K562 (cell line): ENCODE measurements around the gene NRF1. TPM values are rescaled to one million over a fixed set of nuclear protein-coding genes. Genes with fewer than 3 reads are reported as not detected.

Experiments
- ATAC-seq: fragments of 200-7000 bp; cut with Tn5 transposase; 3 replicates; pipeline ENCODE4 v1.9.1; 2020; ENCODE audit warnings: moderate library complexity
- BruUV-seq: library from RNA; stranded (reverse); fragments of 400-500 nt; replicated peaks from 2 replicates; lab custom pipeline; 2021; lab: Mats Ljungman, UMichigan
- CTCF ChIA-PET: fragments of 300-600 bp; formaldehyde crosslinking; extraction: SDS; loops from one replicate; lab custom pipeline; 2021; ENCODE audit warnings: low intra/inter-chr PET ratio; lab: Yijun Ruan, JAX
- POLR2A ChIA-PET: fragments of 300-600, 350-650 bp; sonication (Branson Sonifier 250); formaldehyde crosslinking; extraction: SDS; loops from one replicate; lab custom pipeline; 2021; ENCODE audit warnings: antibody characterized with exemption, inconsistent platforms; lab: Yijun Ruan, JAX
- DNase-seq, 4 experiments: peaks; one replicate each; pipeline versions ENCODE4 v3.0.0 to v3.0.0-alpha.2; 2011 to 2018; ENCODE audit warnings: low spot score in 3 of 4, mixed read lengths in 3 of 4; ENCODE audit errors: extremely low read depth in 1 of 4
- FAIRE-seq: peaks from 2 replicates; lab custom pipeline; 2011; peaks lifted over from hg19 to GRCh38; lab: Jason Lieb, UNC
- H2AFZ ChIP-seq: 2 replicates; pipeline ENCODE4 v1.6.0; 2011; ENCODE audit warnings: low read depth, low read length, control low read depth, inconsistent platforms
- H3K27ac ChIP-seq: fragments of 200-600 bp; 3 replicates; pipeline ENCODE4 v1.8.0; 2011; ENCODE audit warnings: low read depth, mild to moderate bottlenecking, control low read depth, inconsistent platforms, low read length, moderate library complexity, mixed read lengths; ENCODE audit errors: extremely low read depth
- H3K27me3 ChIP-seq, 2 experiments: fragments of 300-600 bp in 1 of 2; 2 replicates in 1 of 2; 3 replicates in 1 of 2; pipeline versions ENCODE4 v1.6.0 to v1.8.0; 2011; ENCODE audit warnings: inconsistent platforms in 2 of 2, low read length in 2 of 2, mild to moderate bottlenecking in 1 of 2, mixed read lengths in 1 of 2, moderate library complexity in 1 of 2; ENCODE audit not compliant: control insufficient read depth in 2 of 2, insufficient read depth in 2 of 2
- H3K36me3 ChIP-seq: fragments of 300-600 bp; 3 replicates; pipeline ENCODE4 v1.8.0; 2011; ENCODE audit warnings: mild to moderate bottlenecking, low read length, inconsistent platforms; ENCODE audit not compliant: control insufficient read depth, insufficient read depth
- H3K4me1 ChIP-seq, 2 experiments: fragments of 200-600 bp in 1 of 2; replicated peaks in 1 of 2; 2 replicates in 1 of 2; 3 replicates in 1 of 2; pipeline versions ENCODE4 v1.5.1 to v1.8.0; 2011; ENCODE audit warnings: inconsistent platforms in 2 of 2, low read length in 2 of 2, mild to moderate bottlenecking in 1 of 2, mixed read lengths in 1 of 2, moderate library complexity in 1 of 2; ENCODE audit not compliant: control insufficient read depth in 2 of 2, insufficient read depth in 2 of 2
- H3K4me2 ChIP-seq: 2 replicates; pipeline ENCODE4 v1.6.1; 2011; ENCODE audit warnings: low read length, control low read depth, inconsistent platforms, mixed read lengths; ENCODE audit not compliant: insufficient read depth
- H3K4me3 ChIP-seq: fragments of 200-600 bp; sonication (generic), shearing (Covaris generic); 2 replicates; pipeline ENCODE4 v1.5.1; 2016; ENCODE audit warnings: control low read depth, inconsistent platforms
- H3K79me2 ChIP-seq: fragments of 200-600 bp; 3 replicates; pipeline ENCODE4 v1.8.0; 2011; ENCODE audit warnings: low read length, inconsistent platforms; ENCODE audit not compliant: control insufficient read depth, insufficient read depth
- H3K9ac ChIP-seq, 2 experiments: 2 replicates each; pipeline versions ENCODE4 v1.6.0 to v1.6.1; 2011; ENCODE audit warnings: low read depth in 2 of 2, low read length in 2 of 2, control low read depth in 1 of 2, inconsistent platforms in 1 of 2, mild to moderate bottlenecking in 1 of 2, mixed read lengths in 1 of 2; ENCODE audit not compliant: insufficient read depth in 1 of 2
- H3K9me1 ChIP-seq: one replicate; pipeline ENCODE4 v1.6.0; 2011; ENCODE audit warnings: inconsistent platforms, mild to moderate bottlenecking, low read length, moderate library complexity; ENCODE audit not compliant: control insufficient read depth, insufficient read depth
- H3K9me3 ChIP-seq: replicated peaks from 2 replicates; pipeline ENCODE4 v1.5.1; 2011; ENCODE audit warnings: low read depth, low read length, inconsistent platforms; ENCODE audit not compliant: control insufficient read depth, insufficient read depth
- H4K20me1 ChIP-seq: replicated peaks from 2 replicates; pipeline ENCODE4 v1.6.1; 2011; ENCODE audit warnings: low read length, inconsistent platforms, mixed read lengths; ENCODE audit not compliant: control insufficient read depth, insufficient read depth
- GATAD2A ChIP-seq: fragments of 450-650 bp; IDR thresholded peaks from 2 replicates; pipeline ENCODE4 v1.6.1; 2017
- NFIC ChIP-seq: fragments of 450-650 bp; IDR thresholded peaks from 2 replicates; pipeline ENCODE4 v1.6.1; 2017; ENCODE audit warnings: mild to moderate bottlenecking, inconsistent platforms
- PCBP1 ChIP-seq: fragments of 200-400 bp; formaldehyde crosslinking; IDR thresholded peaks from 2 replicates; pipeline ENCODE4 v1.6.1; 2018; ENCODE audit warnings: mild to moderate bottlenecking, low read depth, low read length; ENCODE audit not compliant: poor library complexity, severe bottlenecking
- SIN3B ChIP-seq: fragments of 450-650 bp; IDR thresholded peaks from 2 replicates; pipeline ENCODE4 v1.6.1; 2017; ENCODE audit warnings: low read depth, mild to moderate bottlenecking, moderate library complexity
- TBP ChIP-seq: optimal IDR thresholded peaks from 2 replicates; pipeline ENCODE3; 2011; ENCODE audit warnings: low read depth, low read length, improper control_type of control experiment
- ZBTB7A ChIP-seq: IDR thresholded peaks from 2 replicates; pipeline ENCODE4 v1.6.1; 2011; ENCODE audit warnings: low read depth, mild to moderate bottlenecking, low read length, moderate library complexity, borderline replicate concordance; ENCODE audit not compliant: control insufficient read depth
- ZC3H4 ChIP-seq: sonication (generic); formaldehyde crosslinking; IDR thresholded peaks from 2 replicates; pipeline ENCODE4 v1.9.0; 2021; ENCODE audit warnings: missing genetic modification reagents, borderline replicate concordance
- ZNF282 ChIP-seq: sonication (generic); formaldehyde crosslinking; IDR thresholded peaks from 2 replicates; pipeline ENCODE4 v1.8.1; 2023; ENCODE audit warnings: missing genetic modification reagents
- WGBS: fragments of 100-300 bp; shearing (Covaris generic); methylation state at CpG from one replicate; pipeline ENCODE4 v1.1.6; 2016; ENCODE audit warnings: low coverage, mixed read lengths; ENCODE audit not compliant: insufficient coverage; ENCODE audit errors: missing lambda C conversion rate; 5-methylcytosine and 5-hydroxymethylcytosine counted together
- in situ Hi-C: fragments of 300-500 bp; cut with MboI; formaldehyde crosslinking; loops from 4 replicates; pipeline ENCODE4 v1.15.0; 2018; ENCODE audit warnings: inconsistent platforms, mixed read lengths
- intact Hi-C: fragments of 100-400 bp; cut with micrococcal nuclease; formaldehyde crosslinking; loops from 2 replicates; pipeline ENCODE4 v1.14.2; 2022
- polyA plus RNA-seq, 8 experiments: library from polyadenylated mRNA; depleted of rRNA in 4 of 8; stranded (reverse) in 5 of 8; unstranded in 3 of 8; fragments of >200 nt; fragmentation: Nextera tagmentation in 2 of 8; fragmentation: Illumina TruSeq in 1 of 8; extraction: Ambion mirVana in 2 of 8; extraction: Trizol in 1 of 8; gene quantifications; 2 replicates each; pipeline versions ENCODE4 v1.2.1 to v1.2.3, GENCODE V29; 2011 to 2014; ENCODE audit warnings: inconsistent platforms in 1 of 8, missing spikeins in 1 of 8
- total RNA-seq, 7 experiments: library from RNA; depleted of rRNA in 6 of 7; stranded (reverse); fragments of >200 nt in 6 of 7; fragmentation: Illumina TruSeq in 2 of 7; extraction: Trizol in 2 of 7; gene quantifications; 2 replicates each; pipeline versions ENCODE4 v1.2.1 to v1.2.3, GENCODE V29; 2011 to 2021; ENCODE audit warnings: low replicate concordance in 1 of 7
- TF ChIP-seq, protein P1 (sequence below): fragments of 250-450 bp; sonication (Bioruptor Pico); IDR thresholded peaks from 2 replicates; pipeline ENCODE4 v1.5.0; 2020; ENCODE audit warnings: mild to moderate bottlenecking, borderline replicate concordance
- TF ChIP-seq, protein P2 (sequence below): sonication (generic); formaldehyde crosslinking; IDR thresholded peaks from 2 replicates; pipeline ENCODE4 v1.8.0; 2022; ENCODE audit warnings: mild to moderate bottlenecking, missing genetic modification reagents
- TF ChIP-seq, protein P3 (sequence below), 2 experiments: fragments of 250-450 bp in 1 of 2; fragments of 450-650 bp in 1 of 2; sonication (Bioruptor Pico) in 1 of 2; IDR thresholded peaks; 2 replicates each; pipeline versions ENCODE4 v1.6.1 to v1.8.0; 2016 to 2021; ENCODE audit warnings: mild to moderate bottlenecking in 2 of 2, moderate library complexity in 2 of 2, missing compliant biosample characterization in 1 of 2, missing genetic modification characterization in 1 of 2
- TF ChIP-seq, protein P4 (sequence below): fragments of 250-450 bp; sonication (Bioruptor Pico); IDR thresholded peaks from 2 replicates; pipeline ENCODE4 v1.8.0; 2022; ENCODE audit warnings: inconsistent platforms, mild to moderate bottlenecking, moderate library complexity, borderline replicate concordance

Gene NRF1
- total and polyA plus RNA-seq, 9 of the 15 experiments (the other 6 are each of a cell fraction or from before 2014, with no cell fraction given), result 8.6 to 28.8 (median 20.3) TPM

DNA sequence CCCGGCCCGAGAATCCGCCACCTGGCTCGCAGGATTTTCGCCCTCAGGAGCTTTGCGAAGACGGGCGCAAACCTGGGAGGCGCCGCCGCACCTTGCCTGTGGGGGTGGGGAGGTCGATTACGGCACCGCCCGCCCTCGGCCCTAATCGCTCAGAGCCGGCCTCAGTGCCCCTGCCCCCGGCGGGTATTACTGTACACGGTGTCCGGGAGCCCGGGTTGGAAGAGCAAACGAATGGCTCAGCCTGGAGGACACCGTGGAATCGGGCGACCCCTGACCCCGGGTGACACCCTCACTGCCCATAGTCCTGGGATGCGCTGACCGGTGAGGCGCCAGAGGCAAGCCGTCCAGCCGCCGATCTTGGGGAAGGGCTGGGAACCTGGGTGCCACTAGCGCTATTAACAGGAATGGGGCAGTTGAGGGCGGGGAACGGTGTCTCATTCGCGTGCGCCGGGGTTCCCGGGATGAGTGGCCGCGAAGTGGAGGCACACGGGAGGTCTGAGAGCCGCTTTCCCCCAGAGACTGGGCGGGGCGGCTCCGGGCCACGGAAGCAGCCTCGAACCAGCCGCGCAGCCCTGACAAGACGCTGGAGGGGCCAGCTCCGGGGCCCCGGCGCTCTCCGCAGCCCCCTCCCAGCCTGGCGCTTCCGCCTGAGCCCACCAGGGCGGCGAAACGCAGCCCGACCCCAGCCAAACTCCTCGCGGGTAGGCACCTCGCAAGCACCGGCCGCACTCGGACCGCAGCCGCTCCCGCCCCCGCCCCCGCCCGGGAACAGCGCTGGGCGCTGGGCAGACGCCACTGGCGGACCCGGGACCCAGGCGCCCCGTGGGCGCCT, 167.5 kb downstream of the NRF1 start:
- BruUV-seq, result no TSS peak
- POLR2A ChIA-PET, result interaction anchor here (0.6 to 1.5 kb wide), 5 partner anchors 9 to 171 kb away, joined by 3 to 5 read pairs (median 3); no protein-coding TSS in a partner anchor
- peak overlapping the region; percentile 84 for H2AFZ ChIP-seq
- in situ Hi-C loops, result no loop called here
- H3K4me1 ChIP-seq, result peaks cover 6 to 78% of the 10 kb centered on the region in 2 experiments; a peak in 3 of 5 replicates
- peak overlapping the region; percentile 66 to 97; a peak in 3 of 4 replicates for H3K9ac ChIP-seq
- no peaks in the 10 kb centered on the region for H3K36me3 ChIP-seq
- peak overlapping the region; percentile 86 for H3K4me2 ChIP-seq
- no peaks in the 10 kb centered on the region for H3K9me1 ChIP-seq
- no peaks in the 10 kb centered on the region for H3K9me3 ChIP-seq
- no peaks in the 10 kb centered on the region; the same call in 1 of the 2 replicates for H4K20me1 ChIP-seq
- WGBS, result 29% methylated on average over 76 of the region's 84 CpGs
- intact Hi-C loops, result no loop called here
- FAIRE-seq (no peak), DNase-seq (peak in 2 of 4 experiments; percentile 49 to 75), ATAC-seq (peak; percentile 32)
- CTCF ChIA-PET, result no interaction called here
- peak overlapping the region; percentile 78; the same call in 2 of the 3 replicates for H3K27ac ChIP-seq
- H3K4me3 ChIP-seq, result peak overlapping the region; percentile 93
- peaks cover 23% of the 10 kb centered on the region; the same call in 2 of the 3 replicates for H3K79me2 ChIP-seq
- H3K27me3 ChIP-seq, result no peaks in the 10 kb centered on the region
- TF ChIP-seq TBP (peak; percentile 33), ZC3H4 (CRISPR knock-in tag) (peak; percentile 91), ZNF282 (CRISPR knock-in tag) (0 out of 2 replicates have a peak, but pooled peaks have one; percentile 53), GATAD2A (0 out of 2 replicates have a peak, but pooled peaks have one; percentile 24), SIN3B (0 out of 2 replicates have a peak, but pooled peaks have one; percentile 32), PCBP1 (peak; percentile 52), ZBTB7A (peak; percentile 86), NFIC (peak; percentile 16; the same call in 1 of the 2 replicates)
- TF ChIP-seq, protein P1, sequence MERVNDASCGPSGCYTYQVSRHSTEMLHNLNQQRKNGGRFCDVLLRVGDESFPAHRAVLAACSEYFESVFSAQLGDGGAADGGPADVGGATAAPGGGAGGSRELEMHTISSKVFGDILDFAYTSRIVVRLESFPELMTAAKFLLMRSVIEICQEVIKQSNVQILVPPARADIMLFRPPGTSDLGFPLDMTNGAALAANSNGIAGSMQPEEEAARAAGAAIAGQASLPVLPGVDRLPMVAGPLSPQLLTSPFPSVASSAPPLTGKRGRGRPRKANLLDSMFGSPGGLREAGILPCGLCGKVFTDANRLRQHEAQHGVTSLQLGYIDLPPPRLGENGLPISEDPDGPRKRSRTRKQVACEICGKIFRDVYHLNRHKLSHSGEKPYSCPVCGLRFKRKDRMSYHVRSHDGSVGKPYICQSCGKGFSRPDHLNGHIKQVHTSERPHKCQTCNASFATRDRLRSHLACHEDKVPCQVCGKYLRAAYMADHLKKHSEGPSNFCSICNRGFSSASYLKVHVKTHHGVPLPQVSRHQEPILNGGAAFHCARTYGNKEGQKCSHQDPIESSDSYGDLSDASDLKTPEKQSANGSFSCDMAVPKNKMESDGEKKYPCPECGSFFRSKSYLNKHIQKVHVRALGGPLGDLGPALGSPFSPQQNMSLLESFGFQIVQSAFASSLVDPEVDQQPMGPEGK (CRISPR knock-in tag), result no peak
- TF ChIP-seq, protein P2, sequence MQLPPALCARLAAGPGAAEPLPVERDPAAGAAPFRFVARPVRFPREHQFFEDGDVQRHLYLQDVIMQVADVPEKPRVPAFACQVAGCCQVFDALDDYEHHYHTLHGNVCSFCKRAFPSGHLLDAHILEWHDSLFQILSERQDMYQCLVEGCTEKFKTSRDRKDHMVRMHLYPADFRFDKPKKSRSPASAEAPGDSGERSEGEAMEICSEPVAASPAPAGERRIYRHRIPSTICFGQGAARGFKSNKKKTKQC (CRISPR knock-in tag), result peak; percentile 56; the same call in 1 of the 2 replicates
- TF ChIP-seq, protein P3, sequence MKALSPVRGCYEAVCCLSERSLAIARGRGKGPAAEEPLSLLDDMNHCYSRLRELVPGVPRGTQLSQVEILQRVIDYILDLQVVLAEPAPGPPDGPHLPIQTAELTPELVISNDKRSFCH (CRISPR knock-in tag; IDR thresholded peaks at IDR 0.05), result no peak
- TF ChIP-seq, protein P3 (tag; IDR thresholded peaks at IDR 0.05), result 0 out of 2 replicates have a peak, but pooled peaks have one; percentile 38
- TF ChIP-seq, protein P4, sequence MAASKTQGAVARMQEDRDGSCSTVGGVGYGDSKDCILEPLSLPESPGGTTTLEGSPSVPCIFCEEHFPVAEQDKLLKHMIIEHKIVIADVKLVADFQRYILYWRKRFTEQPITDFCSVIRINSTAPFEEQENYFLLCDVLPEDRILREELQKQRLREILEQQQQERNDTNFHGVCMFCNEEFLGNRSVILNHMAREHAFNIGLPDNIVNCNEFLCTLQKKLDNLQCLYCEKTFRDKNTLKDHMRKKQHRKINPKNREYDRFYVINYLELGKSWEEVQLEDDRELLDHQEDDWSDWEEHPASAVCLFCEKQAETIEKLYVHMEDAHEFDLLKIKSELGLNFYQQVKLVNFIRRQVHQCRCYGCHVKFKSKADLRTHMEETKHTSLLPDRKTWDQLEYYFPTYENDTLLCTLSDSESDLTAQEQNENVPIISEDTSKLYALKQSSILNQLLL (CRISPR knock-in tag), result 0 out of 2 replicates have a peak, but pooled peaks have one; percentile 9
